ENCODE measurements around the gene TOP1. TPM values are rescaled to one million over a fixed set of nuclear protein-coding genes. Genes with fewer than 3 reads are reported as not detected.

TOP1 gene
- total and polyA plus RNA-seq, 9 of the 15 experiments (the other 6 are each of a cell fraction or from before 2014, with no cell fraction given): 26.4 to 127 (median 39.6) TPM

DNA sequence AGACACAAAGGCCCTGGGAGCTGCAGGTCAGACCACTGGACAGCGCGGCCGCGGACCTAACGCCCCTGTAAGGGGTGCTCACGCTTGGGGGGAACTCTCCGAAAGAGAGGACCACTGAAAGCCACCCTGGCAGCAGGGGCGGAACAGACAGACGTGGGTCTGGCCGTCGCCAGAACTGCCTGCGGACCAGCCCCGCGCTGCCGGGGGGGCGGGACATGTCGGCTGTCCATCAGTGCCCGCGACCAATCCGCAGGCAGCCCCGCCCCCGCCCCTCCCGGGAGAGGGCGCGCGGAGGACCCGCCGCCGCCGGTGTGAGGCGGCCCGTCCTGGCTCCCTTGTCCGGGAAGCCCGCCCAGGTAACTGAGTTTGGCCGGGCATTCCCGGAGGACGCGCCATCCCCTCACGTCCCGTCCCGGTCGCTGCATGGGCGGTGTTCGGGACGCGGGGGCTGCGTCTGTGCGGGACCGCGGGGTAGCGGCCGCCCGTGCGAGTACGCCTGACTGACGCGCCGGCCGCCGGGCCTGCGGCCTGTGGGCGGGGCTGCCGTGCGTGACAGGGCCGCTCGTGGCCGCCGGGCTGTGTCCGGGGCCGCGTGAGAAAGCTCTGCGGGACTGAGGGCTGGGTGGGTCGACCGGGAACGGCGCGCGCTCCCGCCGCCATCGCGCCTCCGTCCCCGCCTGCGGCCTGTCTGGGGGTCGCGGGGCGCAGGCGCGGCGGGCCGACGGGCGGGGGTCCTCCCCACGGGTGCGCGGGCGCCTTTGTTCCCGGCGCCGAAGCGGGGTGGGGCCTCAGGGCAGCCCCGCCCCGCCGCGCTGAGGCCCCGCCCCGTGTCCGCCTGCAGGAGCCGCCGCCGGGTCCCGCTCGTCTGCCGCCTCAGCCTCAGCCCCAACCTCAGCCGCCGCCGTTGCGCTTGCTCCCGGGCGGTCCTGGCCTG is 108.3 kb downstream of the TOP1 start, which contains the start of gene PLCG1 (continued):
- TF ChIP-seq, protein P1, sequence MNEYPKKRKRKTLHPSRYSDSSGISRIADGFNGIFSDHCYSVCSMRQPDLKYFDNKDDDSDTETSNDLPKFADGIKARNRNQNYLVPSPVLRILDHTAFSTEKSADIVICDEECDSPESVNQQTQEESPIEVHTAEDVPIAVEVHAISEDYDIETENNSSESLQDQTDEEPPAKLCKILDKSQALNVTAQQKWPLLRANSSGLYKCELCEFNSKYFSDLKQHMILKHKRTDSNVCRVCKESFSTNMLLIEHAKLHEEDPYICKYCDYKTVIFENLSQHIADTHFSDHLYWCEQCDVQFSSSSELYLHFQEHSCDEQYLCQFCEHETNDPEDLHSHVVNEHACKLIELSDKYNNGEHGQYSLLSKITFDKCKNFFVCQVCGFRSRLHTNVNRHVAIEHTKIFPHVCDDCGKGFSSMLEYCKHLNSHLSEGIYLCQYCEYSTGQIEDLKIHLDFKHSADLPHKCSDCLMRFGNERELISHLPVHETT (CRISPR knock-in tag; conservative IDR thresholded peaks at IDR 0.05 in 1 of 2, IDR thresholded peaks at IDR 0.05 in 1 of 2): peak in 1 of 2 experiments; percentile 64; a peak in 2 of 4 replicates
- TF ChIP-seq, protein P2, sequence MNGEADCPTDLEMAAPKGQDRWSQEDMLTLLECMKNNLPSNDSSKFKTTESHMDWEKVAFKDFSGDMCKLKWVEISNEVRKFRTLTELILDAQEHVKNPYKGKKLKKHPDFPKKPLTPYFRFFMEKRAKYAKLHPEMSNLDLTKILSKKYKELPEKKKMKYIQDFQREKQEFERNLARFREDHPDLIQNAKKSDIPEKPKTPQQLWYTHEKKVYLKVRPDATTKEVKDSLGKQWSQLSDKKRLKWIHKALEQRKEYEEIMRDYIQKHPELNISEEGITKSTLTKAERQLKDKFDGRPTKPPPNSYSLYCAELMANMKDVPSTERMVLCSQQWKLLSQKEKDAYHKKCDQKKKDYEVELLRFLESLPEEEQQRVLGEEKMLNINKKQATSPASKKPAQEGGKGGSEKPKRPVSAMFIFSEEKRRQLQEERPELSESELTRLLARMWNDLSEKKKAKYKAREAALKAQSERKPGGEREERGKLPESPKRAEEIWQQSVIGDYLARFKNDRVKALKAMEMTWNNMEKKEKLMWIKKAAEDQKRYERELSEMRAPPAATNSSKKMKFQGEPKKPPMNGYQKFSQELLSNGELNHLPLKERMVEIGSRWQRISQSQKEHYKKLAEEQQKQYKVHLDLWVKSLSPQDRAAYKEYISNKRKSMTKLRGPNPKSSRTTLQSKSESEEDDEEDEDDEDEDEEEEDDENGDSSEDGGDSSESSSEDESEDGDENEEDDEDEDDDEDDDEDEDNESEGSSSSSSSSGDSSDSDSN (IDR thresholded peaks at IDR 0.05; ENCODE audit: borderline replicate concordance in 1 of 2, low read depth in 2 of 2, low read length in 2 of 2): peak in 1 of 2 experiments; percentile 63; a peak in 1 of 4 replicates
- TF ChIP-seq, protein P3, sequence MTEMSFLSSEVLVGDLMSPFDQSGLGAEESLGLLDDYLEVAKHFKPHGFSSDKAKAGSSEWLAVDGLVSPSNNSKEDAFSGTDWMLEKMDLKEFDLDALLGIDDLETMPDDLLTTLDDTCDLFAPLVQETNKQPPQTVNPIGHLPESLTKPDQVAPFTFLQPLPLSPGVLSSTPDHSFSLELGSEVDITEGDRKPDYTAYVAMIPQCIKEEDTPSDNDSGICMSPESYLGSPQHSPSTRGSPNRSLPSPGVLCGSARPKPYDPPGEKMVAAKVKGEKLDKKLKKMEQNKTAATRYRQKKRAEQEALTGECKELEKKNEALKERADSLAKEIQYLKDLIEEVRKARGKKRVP (CRISPR knock-in tag; IDR thresholded peaks at IDR 0.05): no peak
- TF ChIP-seq, protein P4, sequence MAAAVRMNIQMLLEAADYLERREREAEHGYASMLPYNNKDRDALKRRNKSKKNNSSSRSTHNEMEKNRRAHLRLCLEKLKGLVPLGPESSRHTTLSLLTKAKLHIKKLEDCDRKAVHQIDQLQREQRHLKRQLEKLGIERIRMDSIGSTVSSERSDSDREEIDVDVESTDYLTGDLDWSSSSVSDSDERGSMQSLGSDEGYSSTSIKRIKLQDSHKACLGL (CRISPR knock-in tag; IDR thresholded peaks at IDR 0.05; ENCODE audit: borderline replicate concordance, poor library complexity, severe bottlenecking): peak; percentile 6
- no peak for TF ChIP-seq ARID1B (IDR thresholded peaks at IDR 0.05)
- TF ChIP-seq ERF (CRISPR knock-in tag; IDR thresholded peaks at IDR 0.05): no peak; the same call in 1 of the 2 replicates
- peak; percentile 50 for TF ChIP-seq SMAD4 (CRISPR knock-in tag; conservative IDR thresholded peaks at IDR 0.05)
- peak; percentile 81; the same call in 1 of the 2 replicates for TF ChIP-seq PHF8 (IDR thresholded peaks at IDR 0.05; ENCODE audit: borderline replicate concordance, low read length)
- TF ChIP-seq TEAD2 (tag; IDR thresholded peaks at IDR 0.05): no peak
- no peak for TF ChIP-seq RBM17 (IDR thresholded peaks at IDR 0.05; ENCODE audit: borderline replicate concordance, low read depth, low read length)
- TF ChIP-seq, protein P5, sequence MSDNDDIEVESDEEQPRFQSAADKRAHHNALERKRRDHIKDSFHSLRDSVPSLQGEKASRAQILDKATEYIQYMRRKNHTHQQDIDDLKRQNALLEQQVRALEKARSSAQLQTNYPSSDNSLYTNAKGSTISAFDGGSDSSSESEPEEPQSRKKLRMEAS (CRISPR knock-in tag; IDR thresholded peaks at IDR 0.05): peak; percentile 63; the same call in 1 of the 2 replicates
- TF ChIP-seq SRSF9 (IDR thresholded peaks at IDR 0.05; ENCODE audit: borderline replicate concordance, low read depth, low read length): no peak
- no peak for TF ChIP-seq ZNF384 (IDR thresholded peaks at IDR 0.05; ENCODE audit: low read depth, low read length)
- TF ChIP-seq, protein P6, sequence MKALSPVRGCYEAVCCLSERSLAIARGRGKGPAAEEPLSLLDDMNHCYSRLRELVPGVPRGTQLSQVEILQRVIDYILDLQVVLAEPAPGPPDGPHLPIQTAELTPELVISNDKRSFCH (CRISPR knock-in tag; IDR thresholded peaks at IDR 0.05): no peak
- TF ChIP-seq, protein P6 (tag; IDR thresholded peaks at IDR 0.05): no peak
- TF ChIP-seq ETV6 (IDR thresholded peaks at IDR 0.05; ENCODE audit: borderline replicate concordance in 1 of 2, low read depth in 2 of 2, low read length in 1 of 2): no peak
- no peak for TF ChIP-seq ETV6 (CRISPR knock-in tag; IDR thresholded peaks at IDR 0.05; ENCODE audit: borderline replicate concordance)
- TF ChIP-seq ZBTB7A (IDR thresholded peaks at IDR 0.05; ENCODE audit: borderline replicate concordance, control insufficient read depth, low read depth, low read length): peak; percentile 89
- peak; percentile 90 for TF ChIP-seq ZFX (CRISPR knock-in tag; IDR thresholded peaks at IDR 0.05)
